Heart left ventricle (tissue), 16 donors: Measurements from ENCODE around the gene SLC7A5. TPM values are rescaled to one million over a fixed set of nuclear protein-coding genes. Genes with fewer than 3 reads are reported as not detected.
A peak's percentile ranks its signal among the peaks of the same experiment; 100 is the strongest.
"Not testable (repeated sequence)": the region's sequence is repeated elsewhere in the genome, so short reads cannot be mapped to it uniquely, and the experiment has no call there.

Source experiments
- ATAC-seq, 4 donors: fragments of 200-7000 bp; cut with Tn5 transposase; one replicate each; pipeline ENCODE4 v1.9.1; 2020 to 2022; ENCODE audit warnings: moderate library complexity in 4 of 4, mild to moderate bottlenecking in 3 of 4, moderate number of reproducible peaks in 1 of 4
- DNase-seq, 5 donors: peaks; one replicate each; pipeline ENCODE4 v3.0.0-alpha.2; 2020
- H3K27ac ChIP-seq, 12 donors: fragments of 200-600 bp; sonication (generic) in 4 of 12; one replicate each; pipeline versions ENCODE4 v1.5.0 to v1.8.0; 2016 to 2022; ENCODE audit warnings: mild to moderate bottlenecking in 2 of 12
- H3K27me3 ChIP-seq, 9 donors: fragments of 200-600 bp; sonication (generic) in 2 of 9; one replicate each; pipeline versions ENCODE4 v1.5.1 to v1.8.0; 2016 to 2022; ENCODE audit warnings: mild to moderate bottlenecking in 3 of 9
- H3K36me3 ChIP-seq, 9 donors: fragments of 200-600 bp; sonication (generic) in 2 of 9; one replicate each; pipeline versions ENCODE4 v1.5.0 to v1.8.0; 2018 to 2022; ENCODE audit warnings: mild to moderate bottlenecking in 2 of 9
- H3K4me1 ChIP-seq, 12 donors: fragments of 200-600 bp; sonication (generic) in 4 of 12; one replicate each; pipeline versions ENCODE4 v1.5.0 to v1.8.0; 2016 to 2022; ENCODE audit warnings: mild to moderate bottlenecking in 3 of 12
- H3K4me3 ChIP-seq, 12 donors: fragments of 200-600 bp; sonication (generic) in 4 of 12; one replicate each; pipeline versions ENCODE4 v1.5.0 to v1.8.0; 2017 to 2022; ENCODE audit warnings: mild to moderate bottlenecking in 9 of 12, moderate library complexity in 4 of 12
- H3K9me3 ChIP-seq, 12 donors: fragments of 200-600 bp; sonication (generic) in 4 of 12; one replicate each; pipeline versions ENCODE4 v1.5.0 to v1.8.0; 2016 to 2022; ENCODE audit warnings: mild to moderate bottlenecking in 1 of 12
- POLR2A ChIP-seq, 2 donors: fragments of 450-650 bp; IDR thresholded peaks; one replicate each; pipeline ENCODE4 v1.6.1; 2017; ENCODE audit warnings: antibody characterized with exemption in 2 of 2, mild to moderate bottlenecking in 2 of 2, moderate library complexity in 2 of 2
- WGBS, 4 donors: extraction: QIAGEN DNeasy Blood & Tissue Kit in 2 of 4; methylation state at CpG; one replicate each; pipeline versions ENCODE4 v1.1.5 to v1.1.7; 2013 to 2018; 5-methylcytosine and 5-hydroxymethylcytosine counted together
- intact Hi-C, 10 donors: fragments of 100-400 bp; cut with DNase I; formaldehyde crosslinking; loops; one replicate each; pipeline versions ENCODE4 v1.11.1 to v1.14.2; 2022
- polyA plus RNA-seq, 2 donors: library from polyadenylated mRNA; stranded (reverse); fragments of 200-250 nt; gene quantifications; one replicate each; pipeline ENCODE4 v1.2.3, GENCODE V29; 2013
- total RNA-seq, 9 donors: library from RNA; depleted of rRNA in 2 of 9; stranded (reverse); fragments of >200 nt in 2 of 9; fragmentation: NEBNext Ultra II Directional in 3 of 9; extraction: Animal tissue kit (Norgen Biotek cat#: 25700) in 3 of 9; gene quantifications; one replicate each; pipeline versions ENCODE4 v1.1.0 to v1.2.4, GENCODE V29; 2016 to 2023
- TF ChIP-seq, protein P1 (sequence below), 12 donors: fragments of 200-600 bp; sonication (generic) in 4 of 12; IDR thresholded peaks; one replicate each; pipeline versions ENCODE4 v1.5.0 to v1.8.0; 2018 to 2022; ENCODE audit warnings: antibody characterized with exemption in 12 of 12, mild to moderate bottlenecking in 5 of 12
- donor health status: ischemic (EF 13 %, LVEDD 7.1; RV severe dilation, severe dysfunction).
- donor health status: healthy with polysubstance abuse.
- donor health status: DM: no; HTN: yes; CAD: no.
- donor health status: DM: no; HTN: no; CAD: no.
- donor health status: ischemic (EF 25% LVEDD 6.9; RV normal size, moderate dysfunction).
- donor health status: ischemic (EF 25% LVEDD 5.7; RV mildly dilated, moderate dysfunction).
- donor health status: healthy.
- donor health status: DM: yes; HTN: yes; CAD: no.
- donor health status: ischemic (EF 35%, LVEDD 5.7; RV mildly dilated, moderate dysfunction).
- donor health status: nonischemic (EF 11% LVEDD 7.7; RV severe dilation, severe dysfunction).
- donor health status: DM: yes; HTN: yes; CAD: no.
- donor health status: PGD.
- donor health status: ischemic (EF 29% LVEDD 5.4; RV normal size, mild dysfunction).
- donor health status: nonischemic (EF 23%, LVEDD 6.1; RV moderate dilation, normal function).

The SLC7A5 gene
- total and polyA plus RNA-seq, 11 donors: 1.7 to 12.2 (median 3.2) TPM

DNA sequence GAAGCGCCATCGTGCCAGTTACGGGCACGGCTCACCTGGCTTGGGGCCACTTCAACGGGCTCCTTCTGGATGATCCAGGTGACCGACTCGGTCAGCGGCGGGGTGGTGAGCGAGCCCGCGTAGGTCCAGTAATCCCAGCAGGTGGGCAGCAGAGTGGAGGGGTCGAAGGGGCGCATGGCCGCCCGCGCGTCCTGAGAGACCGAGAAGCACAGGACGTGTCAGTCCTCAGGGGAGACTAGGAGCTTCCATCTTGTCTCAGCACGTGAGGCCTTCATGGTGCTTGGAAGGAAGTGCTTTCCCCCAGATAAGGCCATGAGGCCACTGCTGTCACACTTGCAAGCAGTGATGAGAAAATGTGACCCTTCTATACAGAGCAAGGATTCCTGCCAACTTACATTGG lies 22.5 kb upstream of the SLC7A5 start:
- no peak for ATAC-seq
- TF ChIP-seq, protein P1, sequence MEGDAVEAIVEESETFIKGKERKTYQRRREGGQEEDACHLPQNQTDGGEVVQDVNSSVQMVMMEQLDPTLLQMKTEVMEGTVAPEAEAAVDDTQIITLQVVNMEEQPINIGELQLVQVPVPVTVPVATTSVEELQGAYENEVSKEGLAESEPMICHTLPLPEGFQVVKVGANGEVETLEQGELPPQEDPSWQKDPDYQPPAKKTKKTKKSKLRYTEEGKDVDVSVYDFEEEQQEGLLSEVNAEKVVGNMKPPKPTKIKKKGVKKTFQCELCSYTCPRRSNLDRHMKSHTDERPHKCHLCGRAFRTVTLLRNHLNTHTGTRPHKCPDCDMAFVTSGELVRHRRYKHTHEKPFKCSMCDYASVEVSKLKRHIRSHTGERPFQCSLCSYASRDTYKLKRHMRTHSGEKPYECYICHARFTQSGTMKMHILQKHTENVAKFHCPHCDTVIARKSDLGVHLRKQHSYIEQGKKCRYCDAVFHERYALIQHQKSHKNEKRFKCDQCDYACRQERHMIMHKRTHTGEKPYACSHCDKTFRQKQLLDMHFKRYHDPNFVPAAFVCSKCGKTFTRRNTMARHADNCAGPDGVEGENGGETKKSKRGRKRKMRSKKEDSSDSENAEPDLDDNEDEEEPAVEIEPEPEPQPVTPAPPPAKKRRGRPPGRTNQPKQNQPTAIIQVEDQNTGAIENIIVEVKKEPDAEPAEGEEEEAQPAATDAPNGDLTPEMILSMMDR (IDR thresholded peaks at IDR 0.05): no peak
- TF ChIP-seq POLR2A (IDR thresholded peaks at IDR 0.05): no peak
- no peak for DNase-seq
- Histone ChIP-seq H3K27me3 (no peaks in the 10 kb centered on the region), H3K36me3 (no peaks in the 10 kb centered on the region), H3K9me3 (no peaks in the 10 kb centered on the region), H3K27ac (no peak overlapping the region), H3K4me1 (peaks cover 0 to 27% (median 0%) of the 10 kb centered on the region in 12 donors), H3K4me3 (no peak overlapping the region)
- WGBS, 4 donors: 89 to 91% (median 89%) methylated on average over 20 to 21 of the region's 21 CpGs
- intact Hi-C loops: no loop called here

DNA sequence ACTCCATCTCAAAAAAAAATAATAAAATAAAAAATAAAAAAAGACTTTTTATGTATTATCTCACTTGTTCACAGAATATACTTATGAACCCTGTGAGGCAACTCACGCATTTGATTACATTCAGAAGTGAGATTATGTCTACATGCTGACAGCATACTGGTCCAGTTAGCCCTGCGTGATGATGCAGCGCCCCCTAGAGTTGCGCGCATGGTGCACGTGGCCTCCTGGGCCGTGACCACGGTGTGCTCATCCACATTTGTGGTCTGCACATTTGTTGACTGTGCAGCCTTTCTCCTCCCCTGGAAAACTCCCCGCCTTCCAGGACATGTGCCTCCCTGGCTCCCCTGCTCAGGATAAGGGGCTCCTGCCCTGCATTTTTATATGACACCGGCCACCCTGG lies 20.5 kb upstream of the SLC7A5 start:
- WGBS, 4 donors: 86 to 93% (median 91%) methylated on average over 10 of the region's 10 CpGs
- H3K36me3 ChIP-seq, ATAC-seq, H3K27me3 ChIP-seq, H3K27ac ChIP-seq, H3K4me3 ChIP-seq, H3K9me3 ChIP-seq, H3K4me1 ChIP-seq, DNase-seq, intact Hi-C loops: not testable (repeated sequence)
- TF ChIP-seq, protein P1 (IDR thresholded peaks at IDR 0.05): peak in 2 of 12 donors; percentile 9 to 19

DNA sequence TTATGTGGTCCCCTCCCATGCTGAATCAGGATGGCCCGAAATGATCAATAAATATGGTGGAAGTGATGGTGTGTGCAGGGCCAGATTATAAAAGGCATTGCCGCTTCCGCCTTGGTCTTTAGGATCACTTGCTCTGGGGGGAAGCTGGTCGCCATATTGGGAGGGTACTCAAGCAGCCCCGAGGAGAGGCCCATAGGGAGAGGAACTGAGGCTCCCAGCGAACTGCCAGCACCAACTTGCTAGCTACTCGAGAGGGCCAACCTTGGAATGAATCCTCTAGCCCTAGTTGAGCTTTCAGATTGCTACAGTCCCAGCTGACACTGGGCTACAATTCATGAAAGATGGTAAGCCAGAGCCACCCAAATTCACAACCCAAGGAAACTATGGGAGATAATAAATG lies 19.0 kb upstream of the SLC7A5 start:
- intact Hi-C loops, H3K27me3 ChIP-seq, ATAC-seq, H3K9me3 ChIP-seq, H3K4me3 ChIP-seq, DNase-seq, H3K36me3 ChIP-seq, H3K27ac ChIP-seq, H3K4me1 ChIP-seq: not testable (repeated sequence)
- 90 to 93% (median 91%) methylated on average over 7 of the region's 7 CpGs for WGBS, 4 donors

DNA sequence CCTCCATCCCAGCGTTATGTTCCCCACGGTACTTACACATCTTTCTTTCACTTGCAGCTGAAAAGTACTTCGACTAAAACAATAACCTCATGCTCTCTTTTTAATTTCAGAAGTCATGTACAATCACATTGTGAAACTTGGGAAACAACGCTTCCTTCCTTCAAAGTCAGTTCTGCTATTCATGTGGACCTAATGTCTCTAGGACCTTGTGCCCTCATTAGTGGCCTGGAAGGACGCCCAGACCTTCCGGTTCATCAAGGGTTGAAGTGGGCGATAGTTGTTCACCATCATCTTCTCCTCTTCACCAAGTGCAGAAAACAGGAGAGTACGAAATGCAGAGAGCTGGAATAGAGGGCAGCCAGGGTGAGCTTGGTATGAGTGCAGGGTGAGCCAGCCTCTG lies 18.6 kb upstream of the SLC7A5 start:
- H3K4me1 ChIP-seq, ATAC-seq, H3K9me3 ChIP-seq, H3K36me3 ChIP-seq, DNase-seq, intact Hi-C loops, H3K27ac ChIP-seq, H3K27me3 ChIP-seq, H3K4me3 ChIP-seq: not testable (repeated sequence)
- WGBS, 4 donors: 54 to 69% (median 62%) methylated on average over 8 of the region's 8 CpGs

DNA sequence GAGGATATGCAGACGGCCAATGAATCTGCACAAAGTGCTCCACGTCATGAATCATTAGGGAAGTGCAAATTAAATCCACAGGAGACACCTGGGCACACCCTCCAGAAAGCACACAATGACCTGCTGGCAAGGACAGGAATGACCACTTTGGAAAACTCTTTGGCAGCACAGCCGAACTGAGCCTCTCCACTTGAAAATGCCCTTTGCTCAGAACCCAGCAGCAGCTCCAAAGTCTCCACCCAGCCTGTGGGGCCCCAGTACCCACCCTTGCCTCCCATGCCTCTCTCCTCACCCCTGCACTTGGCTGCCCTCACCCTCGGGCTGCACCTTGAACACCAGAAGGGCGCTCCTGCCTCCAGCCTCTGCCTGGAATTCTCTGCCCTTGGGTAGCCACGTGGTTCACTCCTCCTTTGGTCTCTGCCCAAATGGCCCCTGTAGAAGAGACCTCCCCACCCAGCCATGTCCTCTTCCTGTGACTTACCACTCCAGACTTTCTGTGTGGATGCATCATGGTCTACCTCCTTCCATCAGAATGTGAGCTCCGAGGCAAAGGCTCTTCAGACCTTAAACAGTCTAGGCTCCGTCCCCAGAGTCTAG lies 16.2 kb upstream of the SLC7A5 start:
- H3K27me3 ChIP-seq, H3K9me3 ChIP-seq, H3K4me1 ChIP-seq, H3K4me3 ChIP-seq, H3K36me3 ChIP-seq, intact Hi-C loops: not testable (repeated sequence)
- DNase-seq (peak in 2 of 5 donors; percentile 65 to 72), ATAC-seq (peak; percentile 86 to 96 (median 92))
- WGBS, 4 donors: 46 to 63% (median 53%) methylated on average over 8 of the region's 8 CpGs
- peak overlapping the region in 3 of 12 donors; percentile 59 to 70 (median 66) for H3K27ac ChIP-seq

DNA sequence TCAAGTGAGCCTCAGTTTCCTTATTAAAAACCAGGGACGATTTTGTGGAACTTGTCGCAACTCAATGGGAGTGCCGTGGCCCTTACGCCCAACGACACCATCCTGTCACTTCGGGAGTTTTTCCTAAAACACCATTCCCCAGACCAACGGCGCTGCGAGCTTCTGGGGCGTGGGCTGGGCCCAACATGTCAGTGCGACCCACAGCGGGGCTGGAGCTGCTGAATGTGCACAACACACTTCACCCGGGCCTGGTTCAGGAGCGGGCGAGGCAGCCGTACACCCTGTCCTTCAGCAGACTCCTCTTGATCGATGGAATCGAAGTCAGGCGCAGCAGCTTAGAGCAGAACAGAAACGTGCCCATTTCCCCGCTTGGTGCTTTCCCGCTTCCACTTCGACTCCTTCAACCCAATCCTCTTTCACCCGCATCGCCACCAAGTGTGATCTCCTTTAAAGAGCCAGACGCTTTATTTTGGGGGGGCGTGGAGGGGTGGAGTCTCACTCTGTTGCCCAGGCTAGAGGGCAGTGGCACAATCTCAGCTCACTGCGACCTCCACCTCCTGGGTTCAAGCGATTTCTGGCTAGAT lies 13.2 kb upstream of the SLC7A5 start:
- Histone ChIP-seq H3K9me3 (no peaks in the 10 kb centered on the region), H3K4me1 (peaks cover 0 to 6% (median 0%) of the 10 kb centered on the region in 12 donors), H3K4me3 (no peak overlapping the region), H3K36me3 (no peaks in the 10 kb centered on the region), H3K27me3 (peaks cover 0 to 3% (median 0%) of the 10 kb centered on the region in 9 donors), H3K27ac (no peak overlapping the region)
- TF ChIP-seq, protein P1 (IDR thresholded peaks at IDR 0.05): no peak
- no peak for TF ChIP-seq POLR2A (IDR thresholded peaks at IDR 0.05)
- DNase-seq (no peak), ATAC-seq (no peak)
- intact Hi-C loops: no loop called here
- 91 to 93% (median 92%) methylated on average over 29 of the region's 29 CpGs for WGBS, 4 donors
